SK-N-SH (cell line): ENCODE results near the gene SMARCD1. TPM values are rescaled to one million over a fixed set of nuclear protein-coding genes. Genes with fewer than 3 reads are reported as not detected.
A peak's percentile ranks its signal among the peaks of the same experiment; 100 is the strongest.

Experiments used
- CTCF ChIA-PET: fragments of 300-600, 350-600 bp; formaldehyde crosslinking; extraction: SDS; loops from one replicate; lab custom pipeline; 2021; lab: Yijun Ruan, JAX
- POLR2A ChIA-PET: fragments of 350-600 bp; sonication (Branson Sonifier 250); formaldehyde crosslinking; extraction: SDS; loops from one replicate; lab custom pipeline; 2020; ENCODE audit warnings: antibody characterized with exemption, inconsistent platforms; lab: Yijun Ruan, JAX
- DNase-seq: peaks from one replicate; pipeline ENCODE4 v3.0.0; 2012
- H2AFZ ChIP-seq: fragments of 200-600 bp; sonication (generic); 2 replicates; pipeline ENCODE4 v1.8.1; 2016; ENCODE audit warnings: antibody characterized with exemption, mild to moderate bottlenecking, low read depth
- H3F3A ChIP-seq: fragments of 200-600 bp; sonication (generic); replicated peaks from 2 replicates; pipeline ENCODE3; 2016; ENCODE audit warnings: antibody characterized with exemption, mild to moderate bottlenecking; ENCODE audit not compliant: insufficient read depth
- H3K27ac ChIP-seq, 2 experiments: fragments of 200-500 bp in 1 of 2; fragments of 200-600 bp in 1 of 2; sonication (Bioruptor generic) in 1 of 2; sonication (generic), shearing (Covaris generic) in 1 of 2; 2 replicates each; pipeline versions ENCODE4 v1.5.1 to v1.6.1; 2014 to 2016; ENCODE audit warnings: low read depth in 2 of 2, inconsistent platforms in 1 of 2, low read length in 1 of 2, mild to moderate bottlenecking in 1 of 2, mixed read lengths in 1 of 2
- H3K27me3 ChIP-seq: fragments of 200-600 bp; sonication (generic), shearing (Covaris generic); 2 replicates; pipeline ENCODE4 v1.6.1; 2016; ENCODE audit warnings: mixed run types; ENCODE audit not compliant: insufficient read depth
- H3K36me3 ChIP-seq, 2 experiments: fragments of 200-500 bp in 1 of 2; fragments of 200-600 bp in 1 of 2; sonication (Bioruptor generic) in 1 of 2; sonication (generic) in 1 of 2; replicated peaks in 1 of 2; 2 replicates each; pipeline versions ENCODE3 to v1.5.1; 2014 to 2016; ENCODE audit warnings: low read length in 1 of 2, mild to moderate bottlenecking in 1 of 2; ENCODE audit not compliant: insufficient read depth in 2 of 2, control insufficient read depth in 1 of 2
- H3K4me1 ChIP-seq, 2 experiments: fragments of 200-500 bp in 1 of 2; fragments of 200-600 bp in 1 of 2; sonication (Bioruptor generic) in 1 of 2; sonication (generic), shearing (Covaris generic) in 1 of 2; 2 replicates each; pipeline versions ENCODE4 v1.5.1 to v1.6.1; 2014 to 2016; ENCODE audit warnings: low read depth in 1 of 2, low read length in 1 of 2, mixed run types in 1 of 2; ENCODE audit not compliant: insufficient read depth in 2 of 2, control insufficient read depth in 1 of 2
- H3K4me2 ChIP-seq: fragments of 200-600 bp; sonication (generic), shearing (Covaris generic); 2 replicates; pipeline ENCODE4 v1.6.1; 2017; ENCODE audit warnings: mixed run types
- H3K4me3 ChIP-seq, 2 experiments: fragments of 200-500 bp in 1 of 2; fragments of 200-600 bp in 1 of 2; sonication (Bioruptor generic) in 1 of 2; sonication (generic), shearing (Covaris generic) in 1 of 2; 2 replicates each; pipeline versions ENCODE4 v1.5.1 to v1.8.1; 2014 to 2016; ENCODE audit warnings: low read depth in 2 of 2, inconsistent platforms in 1 of 2, low read length in 1 of 2, mild to moderate bottlenecking in 1 of 2, mixed read lengths in 1 of 2, moderate library complexity in 1 of 2
- H3K79me2 ChIP-seq: fragments of 200-600 bp; sonication (generic); 2 replicates; pipeline ENCODE4 v1.8.1; 2017; ENCODE audit warnings: mild to moderate bottlenecking; ENCODE audit not compliant: insufficient read depth
- H3K9ac ChIP-seq: fragments of 200-600 bp; sonication (generic); 2 replicates; pipeline ENCODE4 v1.6.1; 2017; ENCODE audit warnings: mixed run types
- H3K9me2 ChIP-seq: fragments of 200-600 bp; sonication (generic); 2 replicates; pipeline ENCODE4 v1.6.1; 2017; ENCODE audit warnings: mixed run types
- H3K9me3 ChIP-seq: fragments of 200-600 bp; sonication (generic); 2 replicates; pipeline ENCODE4 v1.6.1; 2017; ENCODE audit warnings: mixed run types, mild to moderate bottlenecking, moderate library complexity
- H4K20me1 ChIP-seq: fragments of 200-600 bp; sonication (generic); 2 replicates; pipeline ENCODE4 v1.6.1; 2017; ENCODE audit warnings: mild to moderate bottlenecking, mixed run types; ENCODE audit not compliant: insufficient read depth
- CTCF ChIP-seq: fragments of 200-600 bp; sonication (generic); IDR thresholded peaks from 2 replicates; pipeline ENCODE4 v1.6.1; 2017; ENCODE audit warnings: antibody characterized with exemption, mild to moderate bottlenecking, moderate library complexity
- ELF1 ChIP-seq: IDR thresholded peaks from 2 replicates; pipeline ENCODE4 v1.4.0; 2012
- EP300 ChIP-seq, 2 experiments: IDR thresholded peaks; 2 replicates each; pipeline versions ENCODE4 v1.4.0 to v1.6.1; 2012; ENCODE audit warnings: borderline replicate concordance in 1 of 2, low read depth in 1 of 2, low read length in 1 of 2
- GATA2 ChIP-seq: sonication (generic); formaldehyde crosslinking; IDR thresholded peaks from 2 replicates; pipeline ENCODE4 v1.5.0; 2020; ENCODE audit warnings: mild to moderate bottlenecking, missing genetic modification reagents
- MEF2A ChIP-seq: IDR thresholded peaks from 2 replicates; pipeline ENCODE4 v1.4.0; 2012; ENCODE audit warnings: low read depth, borderline replicate concordance
- MXI1 ChIP-seq: IDR thresholded peaks from 2 replicates; pipeline ENCODE4 v1.6.1; 2012; ENCODE audit warnings: mild to moderate bottlenecking, low read depth, low read length, improper control_type of control experiment
- NFIC ChIP-seq: IDR thresholded peaks from 2 replicates; pipeline ENCODE4 v1.4.0; 2012; ENCODE audit warnings: borderline replicate concordance
- NRF1 ChIP-seq: IDR thresholded peaks from 2 replicates; pipeline ENCODE4 v1.6.1; 2012; ENCODE audit warnings: low read depth, mild to moderate bottlenecking, low read length
- RCOR1 ChIP-seq: fragments of 150-350 bp; IDR thresholded peaks from 2 replicates; pipeline ENCODE4 v1.6.1; 2017; ENCODE audit warnings: antibody characterized with exemption, low read length
- RXRA ChIP-seq: IDR thresholded peaks from 2 replicates; pipeline ENCODE4 v1.4.0; 2012; ENCODE audit warnings: low read depth, mild to moderate bottlenecking, borderline replicate concordance
- TAF1 ChIP-seq: IDR thresholded peaks from 2 replicates; pipeline ENCODE4 v1.6.1; 2012; ENCODE audit warnings: low read depth, mild to moderate bottlenecking, low read length, moderate library complexity, borderline replicate concordance
- TCF12 ChIP-seq: IDR thresholded peaks from 2 replicates; pipeline ENCODE4 v1.4.0; 2012
- TEAD4 ChIP-seq: IDR thresholded peaks from 2 replicates; pipeline ENCODE4 v1.4.0; 2012; ENCODE audit warnings: mild to moderate bottlenecking, borderline replicate concordance; ENCODE audit not compliant: insufficient read depth
- USF1 ChIP-seq: IDR thresholded peaks from 2 replicates; pipeline ENCODE4 v1.4.0; 2012; ENCODE audit warnings: low read depth, borderline replicate concordance
- WGBS: methylation state at CpG from one replicate; pipeline ENCODE4 v1.1.6; 2017; ENCODE audit warnings: low lambda C conversion rate; 5-methylcytosine and 5-hydroxymethylcytosine counted together
- polyA plus RNA-seq, 3 experiments: library from polyadenylated mRNA; depleted of rRNA; stranded (reverse); fragments of >200 nt; gene quantifications; 2 replicates each; pipeline ENCODE4 v1.2.3, GENCODE V29; 2012
- TF ChIP-seq, protein P1 (sequence below): IDR thresholded peaks from 2 replicates; pipeline ENCODE4 v1.6.1; 2012; ENCODE audit warnings: mild to moderate bottlenecking, low read depth, low read length, moderate library complexity
- TF ChIP-seq, protein P2 (sequence below): fragments of 150-350 bp; IDR thresholded peaks from 2 replicates; pipeline ENCODE4 v1.6.1; 2017; ENCODE audit warnings: antibody characterized with exemption, low read length, low read depth, borderline replicate concordance
- TF ChIP-seq, protein P3 (sequence below): IDR thresholded peaks from 2 replicates; pipeline ENCODE4; 2012

Gene SMARCD1
- polyA plus RNA-seq, 1 of the 3 experiments (the other 2 are of a cell fraction) = 58.5 TPM

DNA sequence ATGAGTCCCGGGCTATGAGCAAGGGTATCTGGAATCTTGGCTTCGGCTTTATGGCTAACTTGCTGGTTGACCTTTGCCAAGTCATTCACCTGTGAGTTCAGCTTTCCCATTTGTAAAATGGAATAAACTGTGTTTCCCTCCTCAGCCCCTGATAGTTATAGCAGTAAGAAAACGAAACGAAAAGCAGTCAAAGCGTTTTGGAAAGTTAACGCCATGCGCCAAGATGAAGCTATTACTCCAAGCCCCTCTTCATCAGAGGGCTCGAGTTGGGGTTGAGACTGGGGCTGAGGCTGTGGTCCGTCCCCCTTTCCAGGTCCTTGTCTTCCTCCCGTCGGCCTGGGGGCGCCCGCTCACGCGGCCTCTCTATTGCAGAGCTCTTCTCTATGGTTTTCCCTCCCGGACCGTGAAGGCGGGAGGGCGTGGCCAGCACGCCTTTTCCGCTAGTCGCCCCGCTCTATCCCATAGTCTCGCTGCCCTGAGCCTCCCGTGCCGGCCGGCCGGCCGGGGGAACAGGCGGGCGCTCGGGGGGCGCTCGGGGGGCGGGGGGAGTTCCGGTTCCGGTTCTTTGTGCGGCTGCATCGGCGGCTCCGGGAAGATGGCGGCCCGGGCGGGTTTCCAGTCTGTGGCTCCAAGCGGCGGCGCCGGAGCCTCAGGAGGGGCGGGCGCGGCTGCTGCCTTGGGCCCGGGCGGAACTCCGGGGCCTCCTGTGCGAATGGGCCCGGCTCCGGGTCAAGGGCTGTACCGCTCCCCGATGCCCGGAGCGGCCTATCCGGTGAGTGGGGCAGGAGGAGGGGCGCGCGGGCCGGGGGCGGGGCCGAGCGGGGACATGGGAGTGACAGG lies at the start of gene SMARCD1 (continued):
- TF ChIP-seq, protein P1, sequence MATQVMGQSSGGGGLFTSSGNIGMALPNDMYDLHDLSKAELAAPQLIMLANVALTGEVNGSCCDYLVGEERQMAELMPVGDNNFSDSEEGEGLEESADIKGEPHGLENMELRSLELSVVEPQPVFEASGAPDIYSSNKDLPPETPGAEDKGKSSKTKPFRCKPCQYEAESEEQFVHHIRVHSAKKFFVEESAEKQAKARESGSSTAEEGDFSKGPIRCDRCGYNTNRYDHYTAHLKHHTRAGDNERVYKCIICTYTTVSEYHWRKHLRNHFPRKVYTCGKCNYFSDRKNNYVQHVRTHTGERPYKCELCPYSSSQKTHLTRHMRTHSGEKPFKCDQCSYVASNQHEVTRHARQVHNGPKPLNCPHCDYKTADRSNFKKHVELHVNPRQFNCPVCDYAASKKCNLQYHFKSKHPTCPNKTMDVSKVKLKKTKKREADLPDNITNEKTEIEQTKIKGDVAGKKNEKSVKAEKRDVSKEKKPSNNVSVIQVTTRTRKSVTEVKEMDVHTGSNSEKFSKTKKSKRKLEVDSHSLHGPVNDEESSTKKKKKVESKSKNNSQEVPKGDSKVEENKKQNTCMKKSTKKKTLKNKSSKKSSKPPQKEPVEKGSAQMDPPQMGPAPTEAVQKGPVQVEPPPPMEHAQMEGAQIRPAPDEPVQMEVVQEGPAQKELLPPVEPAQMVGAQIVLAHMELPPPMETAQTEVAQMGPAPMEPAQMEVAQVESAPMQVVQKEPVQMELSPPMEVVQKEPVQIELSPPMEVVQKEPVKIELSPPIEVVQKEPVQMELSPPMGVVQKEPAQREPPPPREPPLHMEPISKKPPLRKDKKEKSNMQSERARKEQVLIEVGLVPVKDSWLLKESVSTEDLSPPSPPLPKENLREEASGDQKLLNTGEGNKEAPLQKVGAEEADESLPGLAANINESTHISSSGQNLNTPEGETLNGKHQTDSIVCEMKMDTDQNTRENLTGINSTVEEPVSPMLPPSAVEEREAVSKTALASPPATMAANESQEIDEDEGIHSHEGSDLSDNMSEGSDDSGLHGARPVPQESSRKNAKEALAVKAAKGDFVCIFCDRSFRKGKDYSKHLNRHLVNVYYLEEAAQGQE = no peak
- TF ChIP-seq TEAD4 (no peak), NRF1 (no peak), CTCF (peak; percentile 67), MEF2A (no peak), GATA2 (CRISPR knock-in tag) (no peak)
- TF ChIP-seq, protein P2, sequence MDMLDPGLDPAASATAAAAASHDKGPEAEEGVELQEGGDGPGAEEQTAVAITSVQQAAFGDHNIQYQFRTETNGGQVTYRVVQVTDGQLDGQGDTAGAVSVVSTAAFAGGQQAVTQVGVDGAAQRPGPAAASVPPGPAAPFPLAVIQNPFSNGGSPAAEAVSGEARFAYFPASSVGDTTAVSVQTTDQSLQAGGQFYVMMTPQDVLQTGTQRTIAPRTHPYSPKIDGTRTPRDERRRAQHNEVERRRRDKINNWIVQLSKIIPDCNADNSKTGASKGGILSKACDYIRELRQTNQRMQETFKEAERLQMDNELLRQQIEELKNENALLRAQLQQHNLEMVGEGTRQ = no peak

- CTCF ChIA-PET = interaction anchor here (1.3 to 10.5 kb wide), 21 partner anchors 9 to 276 kb away, joined by 3 to 110 read pairs (median 13); partner anchors contain the start of genes AQP6 and RACGAP1
- Histone ChIP-seq H3K79me2 (no peaks in the 10 kb centered on the region), H3K4me2 (no peak overlapping the region), H3K27ac (no peak overlapping the region), H4K20me1 (no peaks in the 10 kb centered on the region), H3K27me3 (no peaks in the 10 kb centered on the region), H3K36me3 (no peaks in the 10 kb centered on the region), H3K9me2 (no peaks in the 10 kb centered on the region), H3F3A (no peaks in the 10 kb centered on the region), H3K9ac (no peak overlapping the region), H3K4me1 (peaks cover 0 to 3% of the 10 kb centered on the region in 2 experiments; a peak in 1 of 4 replicates), H2AFZ (no peak overlapping the region), H3K9me3 (no peaks in the 10 kb centered on the region), H3K4me3 (no peak overlapping the region)
- no peak for DNase-seq
- POLR2A ChIA-PET = interaction anchor here (1.3 kb wide), 1 partner anchor 60 kb away, joined by 5 read pairs; no protein-coding TSS in a partner anchor
- whole genome bisulfite sequencing = 78% methylated on average over 4 of the region's 4 CpGs
- TF ChIP-seq RCOR1 (no peak), MXI1 (no peak), TCF12 (no peak), TAF1 (no peak), TEAD4 (no peak), CTCF (no peak), NFIC (no peak), USF1 (no peak), RXRA (no peak), EP300 (IDR thresholded peaks at IDR 0.05; ENCODE audit: borderline replicate concordance in 1 of 2, low read depth in 1 of 2, low read length in 1 of 2) (no peak), MEF2A (no peak), ELF1 (no peak)
- TF ChIP-seq, protein P3, sequence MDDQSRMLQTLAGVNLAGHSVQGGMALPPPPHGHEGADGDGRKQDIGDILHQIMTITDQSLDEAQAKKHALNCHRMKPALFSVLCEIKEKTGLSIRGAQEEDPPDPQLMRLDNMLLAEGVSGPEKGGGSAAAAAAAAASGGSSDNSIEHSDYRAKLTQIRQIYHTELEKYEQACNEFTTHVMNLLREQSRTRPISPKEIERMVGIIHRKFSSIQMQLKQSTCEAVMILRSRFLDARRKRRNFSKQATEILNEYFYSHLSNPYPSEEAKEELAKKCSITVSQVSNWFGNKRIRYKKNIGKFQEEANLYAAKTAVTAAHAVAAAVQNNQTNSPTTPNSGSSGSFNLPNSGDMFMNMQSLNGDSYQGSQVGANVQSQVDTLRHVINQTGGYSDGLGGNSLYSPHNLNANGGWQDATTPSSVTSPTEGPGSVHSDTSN = no peak
- TF ChIP-seq, protein P2 = no peak
Measured at GRCh38 chr12:50038336-50038735, 46.8 kb upstream of the SMARCD1 start.
